GM18517 (cell line): ENCODE data around the gene STK38L.
"Not testable (repeated sequence)": the region's sequence is repeated elsewhere in the genome, so short reads cannot be mapped to it uniquely, and the experiment has no call there.

Source experiments
- ATAC-seq: cut with Tn5 transposase; IDR thresholded peaks from one replicate; pipeline ENCODE4 v1.9.1; 2021; ENCODE audit warnings: mild to moderate bottlenecking, moderate library complexity; ENCODE audit not compliant: unreplicated experiment

The STK38L gene

GRCh38 chr12:27221625-27222387 is 22.3 kb upstream of the STK38L start:
- peak; percentile 79 for ATAC-seq

- ATAC-seq = no peak
Measured at GRCh38 chr12:27226407-27226929, 17.6 kb upstream of the STK38L start.

- no peak for ATAC-seq
Measured at GRCh38 chr12:27229367-27229766, 14.7 kb upstream of the STK38L start.

DNA sequence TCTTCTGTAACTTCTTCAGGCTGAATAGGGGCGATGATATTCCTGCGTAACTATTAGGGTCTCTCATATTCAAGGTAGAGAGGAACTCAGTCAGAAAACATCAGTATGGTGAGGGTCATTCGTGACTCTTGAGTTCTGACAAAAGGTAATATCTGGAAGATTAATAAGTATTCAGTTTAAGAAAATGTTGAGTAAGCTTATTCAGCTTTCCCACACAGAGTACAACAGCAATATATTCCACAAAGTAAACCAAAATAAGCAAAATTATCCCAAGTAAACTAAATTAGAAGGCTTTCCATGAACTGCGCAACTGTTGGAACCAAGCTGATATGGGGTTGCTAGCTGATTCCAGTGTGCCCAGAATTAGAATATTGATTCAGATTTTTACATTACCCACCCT is 12.7 kb upstream of the STK38L start:
- ATAC-seq = not testable (repeated sequence)

DNA sequence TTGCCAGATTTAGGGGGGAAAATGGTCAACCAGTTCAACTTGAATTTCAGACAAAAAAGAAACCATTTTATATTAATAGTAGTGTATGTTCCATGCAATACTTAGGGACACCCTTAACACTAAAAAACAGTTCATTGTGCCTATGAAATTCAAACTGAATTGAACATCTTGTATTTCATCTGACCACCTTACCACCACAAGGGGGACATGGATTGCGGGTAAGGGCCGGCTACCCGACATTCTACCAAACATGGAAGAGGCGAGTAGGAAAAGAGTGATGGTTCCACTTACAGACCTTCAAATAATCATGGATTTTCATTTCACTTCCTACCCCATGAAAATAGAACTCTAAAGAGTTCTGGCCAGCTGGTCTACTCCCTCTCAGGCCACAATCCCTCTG is 10.3 kb upstream of the STK38L start:
- no peak for ATAC-seq

DNA sequence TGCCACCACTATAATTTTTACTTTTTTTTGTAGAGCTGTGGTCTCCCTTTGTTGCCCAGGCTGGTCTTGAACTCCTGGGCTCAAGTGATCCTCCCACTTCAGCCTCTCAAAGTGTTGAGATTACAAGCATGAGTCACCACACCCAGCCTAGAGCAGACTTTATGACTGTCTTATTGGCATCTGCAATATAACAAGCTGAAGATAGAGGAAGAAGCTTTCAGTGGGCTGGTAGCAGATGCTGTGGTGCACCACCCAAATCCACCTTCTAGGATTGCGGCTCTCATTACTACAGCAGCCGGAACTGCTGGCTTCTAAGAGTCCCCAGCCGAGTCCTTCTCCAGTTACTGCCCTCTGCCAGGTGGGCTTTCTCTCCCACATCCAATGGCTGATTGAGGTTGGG is 7.6 kb upstream of the STK38L start:
- ATAC-seq = no peak

DNA sequence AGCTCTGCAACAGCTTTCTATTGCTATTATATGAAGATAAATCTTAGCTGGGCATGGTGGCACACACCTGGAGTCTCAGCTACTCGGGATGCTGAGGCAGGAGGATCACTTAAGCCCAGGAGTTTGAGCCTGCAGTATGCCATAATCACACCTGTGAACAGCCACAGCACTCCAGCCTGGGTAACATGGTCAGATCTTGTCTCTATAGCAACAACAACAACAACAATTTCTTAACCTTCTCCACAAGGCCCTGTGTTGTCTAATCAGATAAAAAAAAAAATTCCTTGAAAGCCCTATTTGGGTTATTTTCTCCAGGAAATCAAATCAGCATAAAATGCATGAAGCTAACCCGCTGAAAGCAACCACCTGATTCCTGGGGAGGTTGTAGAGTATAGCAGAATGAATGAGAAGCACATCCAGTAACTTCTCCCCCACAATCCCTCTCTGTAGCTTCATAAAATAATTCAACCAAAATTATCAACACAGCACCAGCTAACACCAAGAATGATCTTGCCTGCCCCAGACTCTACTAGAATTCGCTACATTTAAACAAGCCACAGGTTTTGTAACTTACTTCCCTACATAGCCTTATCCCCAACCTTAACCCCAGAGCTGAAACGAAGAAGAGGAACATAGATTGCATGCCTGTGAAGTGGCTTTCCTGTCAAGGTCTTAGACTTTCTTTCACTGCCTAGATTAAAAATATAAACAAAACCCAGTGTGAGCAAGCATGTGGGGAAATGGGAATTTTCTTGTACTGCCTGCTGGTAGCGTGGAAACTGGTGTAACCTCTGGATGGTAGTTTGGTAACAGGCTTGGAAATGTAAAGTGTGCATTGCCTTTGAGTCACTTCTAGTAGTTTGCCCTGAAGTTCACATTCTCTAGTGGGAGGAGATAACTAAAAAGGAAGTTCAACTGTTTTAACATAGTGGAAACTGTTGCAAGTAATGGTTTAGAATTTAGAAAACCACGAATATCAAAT is 6.0 kb upstream of the STK38L start:
- peak; percentile 69 for ATAC-seq

- no peak for ATAC-seq
Measured at GRCh38 chr12:27243006-27243405, 1.1 kb upstream of the STK38L start.

DNA sequence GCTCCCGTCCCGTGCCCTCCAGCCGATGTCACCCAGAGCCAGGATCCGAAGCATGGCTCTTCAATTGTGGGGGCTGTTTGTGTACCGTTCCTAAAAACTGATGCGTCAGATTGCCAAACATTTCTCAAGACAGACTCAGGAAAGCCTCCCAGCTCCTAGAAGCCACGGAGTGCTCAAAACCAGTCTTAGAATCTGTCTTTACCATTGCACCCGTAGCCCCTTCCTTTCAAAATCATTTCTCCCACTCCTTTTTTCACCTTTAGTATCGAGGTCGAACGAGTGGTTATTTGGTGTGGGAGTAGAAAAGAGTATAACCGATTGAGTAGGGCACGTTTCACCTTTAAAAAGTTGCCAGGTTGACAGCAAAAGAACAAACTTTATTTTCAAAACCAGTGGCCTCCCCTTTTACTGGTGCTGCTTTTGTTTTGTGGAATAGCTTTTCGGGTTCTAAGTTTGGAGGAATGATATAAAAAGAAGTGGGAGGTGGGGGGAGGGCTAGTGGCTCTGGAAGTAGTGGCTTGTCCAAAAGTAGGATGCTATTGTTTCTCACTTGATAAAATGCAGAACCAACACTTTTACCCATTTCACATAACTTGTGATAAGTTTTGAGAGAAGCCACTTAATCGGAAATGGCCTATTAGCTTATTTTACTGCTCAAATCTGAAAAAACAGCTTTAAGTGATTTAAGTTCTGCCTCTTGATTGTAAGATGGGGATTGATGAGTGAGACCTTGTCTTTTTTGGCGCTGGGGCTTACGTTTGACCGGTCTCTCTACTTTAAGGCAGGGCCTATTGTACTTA is 803 bp downstream of the STK38L start:
- no peak for ATAC-seq

DNA sequence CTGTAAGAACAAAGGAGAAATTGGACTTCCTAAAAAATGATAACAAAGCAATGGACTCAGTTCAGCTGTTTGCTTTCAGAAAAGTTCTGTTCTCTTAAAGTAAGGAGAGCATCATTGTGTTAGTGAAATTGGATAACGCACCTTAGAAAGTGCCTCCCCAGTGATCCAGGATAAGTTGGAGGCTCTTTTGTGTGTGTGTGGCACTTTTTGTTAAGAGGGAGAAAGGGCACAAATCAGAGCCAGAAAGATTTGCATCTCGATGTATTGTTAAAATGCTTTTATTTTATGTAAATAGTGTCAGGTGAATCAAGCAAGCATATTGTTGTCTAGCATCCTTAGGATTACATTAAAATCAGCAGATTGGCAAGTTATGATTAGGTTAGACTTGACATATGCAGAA is 2.1 kb downstream of the STK38L start:
- ATAC-seq = no peak

- ATAC-seq = no peak
Measured at GRCh38 chr12:27246774-27247173, 2.7 kb downstream of the STK38L start.

DNA sequence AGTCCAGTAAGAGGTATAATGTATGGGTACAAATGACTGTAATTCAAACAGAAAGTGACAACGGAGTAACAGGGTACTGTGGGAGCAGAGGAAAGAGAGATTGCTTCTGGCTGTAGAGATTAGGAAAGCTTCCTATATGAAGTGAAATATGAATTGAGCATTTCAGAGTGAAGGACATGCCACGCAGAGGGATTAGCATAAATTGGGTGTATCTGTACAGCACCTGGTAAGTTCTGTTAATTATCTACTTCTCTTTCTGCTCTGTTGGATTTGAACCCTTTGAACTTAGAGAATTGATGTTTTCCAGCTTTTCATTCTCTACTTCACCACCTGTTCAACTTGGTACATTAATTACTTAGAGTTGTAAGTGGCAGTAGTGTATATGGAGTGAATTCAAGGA is 8.8 kb downstream of the STK38L start:
- ATAC-seq = peak; percentile 67

DNA sequence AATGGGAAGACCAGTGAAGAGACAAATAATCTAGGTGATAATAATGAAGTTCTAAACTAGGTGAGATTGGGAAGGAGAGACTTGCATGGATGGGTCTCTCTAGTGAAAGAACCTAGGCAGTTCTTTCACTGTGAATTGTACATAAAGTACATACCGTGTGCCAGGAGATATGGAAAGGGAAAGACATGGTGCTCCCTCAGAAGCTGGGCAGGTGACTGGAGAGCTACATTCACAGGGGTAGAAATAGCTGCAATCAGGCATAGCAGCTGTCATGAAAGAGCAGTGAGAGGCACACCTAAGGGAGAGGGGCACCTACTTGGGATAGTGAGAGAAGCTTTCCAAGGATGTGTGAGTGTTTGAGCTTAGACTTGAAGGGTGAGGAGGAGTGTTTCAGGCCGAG is 9.3 kb downstream of the STK38L start:
- no peak for ATAC-seq

- ATAC-seq = no peak
Measured at GRCh38 chr12:27255806-27256205, 11.7 kb downstream of the STK38L start.

DNA sequence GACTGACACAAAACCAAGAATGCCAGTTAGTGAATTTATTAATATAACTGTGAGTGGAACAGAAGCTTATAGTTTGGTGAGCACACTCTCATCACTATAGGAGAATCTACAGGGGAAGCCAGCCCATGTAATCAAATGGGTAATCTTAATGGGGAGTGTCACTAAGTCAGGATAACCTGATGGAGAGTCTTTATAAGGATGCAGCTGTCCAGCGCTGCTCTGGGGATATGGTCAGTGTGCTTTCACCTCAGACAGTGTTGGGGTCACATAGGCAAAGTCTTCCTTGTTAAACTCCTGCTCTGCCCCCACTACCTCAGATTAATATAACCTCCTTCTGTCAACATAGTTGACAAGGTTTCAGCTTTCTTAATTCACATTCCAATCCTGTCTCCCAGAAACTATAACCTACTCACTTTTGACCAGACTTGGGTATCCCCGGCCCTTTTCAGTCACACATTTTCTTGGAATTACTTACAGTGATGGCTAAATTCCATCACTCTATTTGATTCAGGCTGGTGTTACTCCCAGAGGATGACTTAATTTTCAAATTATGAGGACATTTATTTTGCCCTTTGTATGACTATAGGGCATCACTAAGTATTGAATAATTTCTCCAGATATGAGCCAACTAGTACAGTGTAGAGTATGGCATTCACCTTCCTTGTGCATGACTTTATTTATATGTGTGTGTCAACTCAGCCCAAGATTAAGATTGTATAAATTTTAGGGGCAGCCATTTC is 13.2 kb downstream of the STK38L start:
- ATAC-seq = no peak

DNA sequence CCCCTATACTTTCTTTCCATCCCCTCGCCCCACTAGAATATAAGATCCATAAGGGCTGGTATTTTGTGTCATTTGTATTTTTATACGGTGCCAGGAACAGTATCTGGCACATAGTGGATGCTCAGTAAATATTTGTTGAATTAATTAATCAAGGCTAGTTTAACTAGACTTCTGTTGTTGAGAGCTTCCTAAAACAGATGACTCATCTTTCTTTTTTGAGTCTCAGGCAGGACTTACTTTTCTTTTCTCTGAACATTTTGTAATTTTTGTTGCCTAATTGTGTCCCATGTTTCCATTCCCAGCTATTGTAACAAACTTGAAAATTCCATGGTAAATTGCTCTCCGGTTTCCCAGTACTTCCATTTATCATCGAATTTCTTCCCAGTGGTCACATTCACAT is 16.7 kb downstream of the STK38L start:
- ATAC-seq = no peak

GRCh38 chr12:27261866-27262265 is 17.8 kb downstream of the STK38L start:
- ATAC-seq = no peak

GRCh38 chr12:27270148-27270547 is 26.1 kb downstream of the STK38L start:
- no peak for ATAC-seq

DNA sequence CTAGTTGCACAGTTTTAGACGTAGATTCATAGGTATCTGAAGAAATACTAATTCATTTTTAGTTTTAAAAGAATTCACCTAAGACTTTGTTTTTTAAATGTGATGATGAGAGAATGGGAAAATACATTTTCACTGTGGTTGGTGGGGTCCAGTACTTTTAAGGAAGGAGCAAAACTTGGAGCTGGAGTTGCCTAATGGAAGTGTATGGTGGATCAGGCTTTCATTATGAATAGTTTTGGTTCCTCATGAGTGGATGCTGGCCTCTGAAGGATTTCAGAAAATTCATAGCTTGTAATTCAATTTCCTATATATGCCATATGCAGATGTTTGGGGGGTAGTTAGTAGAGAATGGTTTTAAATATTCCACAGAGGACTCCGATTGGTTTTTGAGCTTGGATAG is 27.1 kb downstream of the STK38L start:
- no peak for ATAC-seq

DNA sequence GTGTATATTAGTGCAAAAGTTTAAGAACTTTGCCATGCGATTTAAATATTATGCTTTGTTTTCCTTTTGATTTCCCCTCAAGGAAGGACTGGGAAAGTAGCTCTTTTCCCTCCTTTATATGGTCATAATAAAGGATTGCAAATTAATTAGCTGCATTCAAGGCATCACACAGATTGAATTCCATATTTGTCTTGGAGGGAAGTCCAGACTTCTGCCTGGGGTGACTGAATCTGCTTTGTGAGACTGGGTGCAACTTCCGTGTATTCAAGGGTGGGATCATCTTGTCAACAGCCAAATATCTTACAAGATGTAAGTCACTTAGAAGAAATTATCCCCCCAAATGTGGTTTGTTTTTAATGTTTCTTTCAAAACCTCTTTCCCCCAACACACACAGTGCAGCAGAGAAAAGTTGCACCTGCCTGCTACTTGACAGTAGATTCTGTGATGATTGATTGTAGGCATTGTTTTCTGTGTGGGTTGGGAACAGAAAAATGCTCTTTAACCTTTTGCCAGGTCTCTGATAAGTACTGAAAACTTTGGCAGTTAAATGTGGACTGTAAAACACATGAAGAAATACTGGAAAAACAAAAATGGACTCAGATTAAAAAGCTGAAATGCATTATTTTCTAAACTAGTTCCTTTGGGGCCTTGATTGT is 28.4 kb downstream of the STK38L start:
- no peak for ATAC-seq
